Lung (tissue), 12 donors: Measurements from ENCODE around the gene GEMIN4. TPM values are rescaled to one million over a fixed set of nuclear protein-coding genes. Genes with fewer than 3 reads are reported as not detected.

Experiments
- ATAC-seq: fragments of 200-7000 bp; cut with Tn5 transposase; one replicate; pipeline ENCODE4 v1.9.1; 2020; ENCODE audit warnings: moderate number of reproducible peaks; ENCODE audit not compliant: insufficient read depth, low FRiP score
- DNase-seq, 3 donors: peaks; one replicate each; pipeline ENCODE4 v3.0.0-alpha.2; 2013 to 2017
- H3K27ac ChIP-seq, 2 donors: one replicate each; pipeline ENCODE4 v1.5.1; 2013; ENCODE audit warnings: mild to moderate bottlenecking in 2 of 2, moderate library complexity in 2 of 2, control low read depth in 1 of 2, inconsistent platforms in 1 of 2, low read depth in 1 of 2, low read length in 1 of 2
- H3K27me3 ChIP-seq, 3 donors: one replicate each; pipeline ENCODE4 v1.5.1; 2013; ENCODE audit warnings: low read length in 2 of 3; ENCODE audit not compliant: control insufficient read depth in 3 of 3, insufficient read depth in 3 of 3
- H3K36me3 ChIP-seq, 4 donors: one replicate each; pipeline ENCODE4 v1.5.1; 2013; ENCODE audit warnings: low read length in 4 of 4, mild to moderate bottlenecking in 1 of 4, moderate library complexity in 1 of 4; ENCODE audit not compliant: control insufficient read depth in 4 of 4, insufficient read depth in 4 of 4
- H3K4me1 ChIP-seq, 5 donors: one replicate each; pipeline ENCODE4 v1.5.1; 2013; ENCODE audit warnings: low read length in 5 of 5, mild to moderate bottlenecking in 2 of 5, moderate library complexity in 1 of 5; ENCODE audit not compliant: control insufficient read depth in 5 of 5, insufficient read depth in 5 of 5
- H3K4me3 ChIP-seq: one replicate; pipeline ENCODE4 v1.5.1; 2013; ENCODE audit warnings: mild to moderate bottlenecking, control low read depth, moderate library complexity
- H3K9ac ChIP-seq, 2 donors: one replicate each; pipeline ENCODE4 v1.5.1; 2013; ENCODE audit warnings: low read length in 2 of 2, control low read depth in 1 of 2; ENCODE audit not compliant: insufficient read depth in 1 of 2
- H3K9me3 ChIP-seq, 4 donors: one replicate each; pipeline ENCODE4 v1.5.1; 2013; ENCODE audit warnings: low read length in 3 of 4, mild to moderate bottlenecking in 1 of 4, moderate library complexity in 1 of 4; ENCODE audit not compliant: control insufficient read depth in 4 of 4, insufficient read depth in 3 of 4
- CTCF ChIP-seq: IDR thresholded peaks from 2 replicates; pipeline ENCODE4 v1.5.1; 2012; ENCODE audit warnings: mild to moderate bottlenecking; ENCODE audit errors: control extremely low read depth, extremely low read depth
- WGBS, 2 donors: extraction: QIAGEN DNeasy Blood & Tissue Kit; methylation state at CpG; one replicate each; pipeline ENCODE4 v1.1.7; 2013; 5-methylcytosine and 5-hydroxymethylcytosine counted together
- polyA plus RNA-seq, 2 donors: library from polyadenylated mRNA; stranded (reverse); fragments of 200-250 nt; gene quantifications; one replicate each; pipeline ENCODE4 v1.2.1, GENCODE V29; 2013
- total RNA-seq, 2 donors: library from RNA; depleted of rRNA in 1 of 2; stranded (reverse); fragments of >200 nt in 1 of 2; gene quantifications; one replicate each; pipeline ENCODE4 v1.2.1, GENCODE V29; 2014 to 2021
- donor health status: control.
- donor health status: control.
- donor health status: Bipolar disorder and iron deficiency.
- donor health status: healthy.
- donor health status: DM: yes; HTN: yes; CAD: no.

Gene GEMIN4
- total and polyA plus RNA-seq, 4 donors = 8.5 to 21.7 (median 14.2) TPM

- Histone ChIP-seq H3K27ac (no peak overlapping the region), H3K9me3 (no peaks in the 10 kb centered on the region), H3K4me1 (peaks cover 6 to 12% (median 8%) of the 10 kb centered on the region in 5 donors), H3K36me3 (peaks cover 0 to 6% (median 2%) of the 10 kb centered on the region in 4 donors), H3K27me3 (no peaks in the 10 kb centered on the region), H3K9ac (no peak overlapping the region), H3K4me3 (no peak overlapping the region)
- TF ChIP-seq CTCF = no peak
- DNase-seq (no peak), ATAC-seq (no peak)
- 73 to 84% methylated on average over 13 of the region's 13 CpGs for WGBS, 2 donors
Measured at GRCh38 chr17:753418-753817, 1.4 kb upstream of the GEMIN4 start.

GRCh38 chr17:752620-753219 lies 656 bp upstream of the GEMIN4 start:
- H3K4me3 ChIP-seq = peak overlapping the region; percentile 92
- peak overlapping the region; percentile 63 to 79 for H3K27ac ChIP-seq
- peak; percentile 92 to 95 (median 94) for DNase-seq
- peak overlapping the region; percentile 14 to 34 for H3K9ac ChIP-seq
- H3K4me1 ChIP-seq = peaks cover 6 to 12% (median 8%) of the 10 kb centered on the region in 5 donors
- WGBS, 2 donors = 17 to 26% methylated on average over 43 of the region's 43 CpGs
- peaks cover 0 to 10% (median 5%) of the 10 kb centered on the region in 4 donors for H3K36me3 ChIP-seq
- ATAC-seq = peak; percentile 63
- no peak for TF ChIP-seq CTCF
- no peaks in the 10 kb centered on the region for H3K27me3 ChIP-seq
- H3K9me3 ChIP-seq = no peaks in the 10 kb centered on the region

GRCh38 chr17:751269-752001 lies 629 bp downstream of the GEMIN4 start:
- H3K4me1 ChIP-seq = peaks cover 6 to 12% (median 8%) of the 10 kb centered on the region in 5 donors
- no peaks in the 10 kb centered on the region for H3K9me3 ChIP-seq
- peak overlapping the region; percentile 61 to 82 for H3K27ac ChIP-seq
- peak overlapping the region; percentile 92 for H3K4me3 ChIP-seq
- no peak for TF ChIP-seq CTCF
- peak overlapping the region; percentile 49 to 81 for H3K9ac ChIP-seq
- H3K27me3 ChIP-seq = no peaks in the 10 kb centered on the region
- DNase-seq = peak; percentile 28 to 34 (median 30)
- peaks cover 0 to 18% (median 10%) of the 10 kb centered on the region in 4 donors for H3K36me3 ChIP-seq
- WGBS, 2 donors = 2% methylated on average over 49 of the region's 49 CpGs
- peak; percentile 38 for ATAC-seq
